Stimulated activated CD4-positive, alpha-beta T cell treated with anti-CD3 and anti-CD28 coated beads, Interleukin-12 subunit alpha, Interleukin-12 subunit beta, amount 100 ng/mL, for 4 hours (primary cell): Measurements from ENCODE around the gene PTAR1.

Experiments
- DNase-seq: peaks from one replicate; pipeline ENCODE4 v3.0.0-alpha.2; 2020

The PTAR1 gene

DNA sequence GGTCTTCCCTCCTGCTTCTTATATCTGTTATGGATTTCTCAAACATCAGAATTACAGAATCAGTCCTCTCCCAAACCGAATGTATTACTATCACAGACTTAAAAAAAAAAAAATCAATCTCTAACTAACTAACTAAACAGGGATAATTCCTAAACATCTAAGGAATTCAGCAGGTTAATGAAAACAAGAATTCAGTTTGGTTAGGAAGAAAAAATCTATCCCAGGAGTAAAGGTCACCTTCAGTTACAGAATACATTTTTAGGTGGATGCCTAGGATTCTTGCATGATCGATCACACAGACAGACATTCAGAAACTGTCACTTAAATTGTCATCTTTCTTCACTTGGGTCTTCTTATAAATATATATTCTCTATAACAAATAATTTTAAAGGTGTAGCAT is 11.5 kb downstream of the PTAR1 start:
- no peak for DNase-seq

DNA sequence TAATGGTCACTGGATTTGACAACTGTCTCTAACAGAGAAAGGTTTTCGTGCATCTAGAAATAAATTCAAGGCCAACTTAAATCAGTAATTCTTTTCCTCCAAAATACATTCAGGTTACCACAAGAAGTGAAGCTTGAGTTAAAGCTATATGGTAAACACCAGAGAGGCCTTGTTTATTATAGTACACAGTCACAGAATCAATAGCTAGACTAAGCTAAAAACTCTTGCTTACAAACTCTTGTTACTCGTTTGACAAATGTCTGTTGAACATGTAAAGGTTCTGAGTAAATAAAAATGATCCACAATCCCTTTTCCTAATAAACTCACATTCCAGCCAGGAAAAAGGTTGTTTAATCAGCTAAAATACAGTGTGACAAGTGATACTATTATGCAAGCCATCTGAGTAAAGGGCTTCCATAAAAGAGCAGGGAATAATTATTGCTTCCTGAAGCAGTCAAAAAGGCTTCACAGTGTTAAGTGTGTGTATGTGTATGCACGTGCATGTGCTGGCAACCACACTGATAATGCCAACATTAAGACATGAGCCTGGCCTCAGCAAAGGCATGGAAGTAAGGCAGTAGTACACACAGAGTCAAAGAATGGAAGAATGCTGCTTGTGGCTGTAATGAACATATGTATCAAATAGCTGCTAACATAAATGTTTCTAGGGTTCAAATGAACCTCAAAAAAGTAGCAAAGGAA is 12.8 kb downstream of the PTAR1 start:
- DNase-seq = no peak

DNA sequence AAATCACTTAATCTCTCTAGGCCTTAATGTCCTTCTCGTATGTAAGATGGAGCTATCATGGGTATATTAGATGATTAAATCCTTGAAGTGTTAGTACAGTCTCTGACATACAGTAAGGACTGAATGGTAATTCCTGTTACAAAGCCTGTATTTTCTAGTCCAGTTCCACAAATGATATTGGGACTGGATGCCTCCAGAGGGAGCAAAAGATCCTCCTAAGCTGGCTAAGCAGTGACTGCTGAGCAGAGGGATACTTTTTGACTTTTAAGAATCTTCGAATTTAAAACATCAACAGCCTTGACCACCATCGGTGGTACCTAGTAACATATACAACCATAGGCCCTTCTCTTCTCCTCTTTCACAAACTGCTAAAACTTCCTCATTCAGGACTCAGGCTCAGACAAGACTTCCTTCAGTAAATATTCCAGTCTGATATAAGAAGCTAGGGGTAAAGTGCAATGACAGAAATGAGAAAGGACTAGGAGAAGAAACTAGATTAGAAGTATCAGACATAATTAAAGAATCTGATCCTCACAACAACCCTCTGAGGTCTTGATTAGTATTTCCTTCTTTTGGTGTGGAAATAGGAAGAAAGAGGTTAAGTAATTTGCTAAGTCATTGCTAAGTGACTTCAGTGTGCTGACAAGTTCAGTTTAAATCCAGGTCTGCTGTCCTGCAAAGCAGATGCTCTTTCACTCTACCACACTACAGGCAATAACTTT is 13.9 kb downstream of the PTAR1 start:
- no peak for DNase-seq

DNA sequence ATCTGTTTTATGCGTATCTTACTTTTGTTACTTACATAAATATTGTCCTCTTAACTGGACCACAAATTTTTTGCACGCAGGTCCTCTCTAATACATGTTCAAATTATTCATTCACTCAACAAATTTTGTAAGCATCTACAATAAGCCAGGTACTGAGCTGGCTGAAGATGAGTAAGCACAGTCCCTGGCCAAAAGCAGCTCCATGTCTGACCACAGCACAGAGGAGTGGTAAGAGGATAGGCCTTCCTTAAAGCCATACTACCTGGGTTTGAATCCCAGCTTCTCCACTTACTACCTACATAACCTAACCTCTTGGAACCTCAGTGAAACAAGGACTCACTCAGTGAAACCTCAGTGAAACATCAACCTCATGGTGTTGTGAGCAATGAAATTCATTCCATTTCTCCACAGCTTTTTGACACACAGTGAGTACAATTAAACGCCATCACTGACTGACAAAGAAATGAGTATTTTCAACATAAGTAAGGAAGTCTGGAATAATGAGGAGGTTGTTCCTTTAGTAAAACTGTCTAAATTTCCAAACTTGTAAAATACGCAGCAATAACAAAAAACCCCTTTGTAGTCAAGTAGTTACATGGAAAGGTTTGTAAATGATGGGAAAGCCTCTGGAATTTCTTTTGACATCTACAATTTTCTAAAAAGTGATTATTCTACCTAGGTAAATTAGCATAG is 15.0 kb downstream of the PTAR1 start:
- DNase-seq = no peak

- DNase-seq = no peak
Observed at GRCh38 chr9:69743930-69744329, 15.9 kb downstream of the PTAR1 start.

- DNase-seq = no peak
Observed at GRCh38 chr9:69740872-69741505, 18.8 kb downstream of the PTAR1 start.

DNA sequence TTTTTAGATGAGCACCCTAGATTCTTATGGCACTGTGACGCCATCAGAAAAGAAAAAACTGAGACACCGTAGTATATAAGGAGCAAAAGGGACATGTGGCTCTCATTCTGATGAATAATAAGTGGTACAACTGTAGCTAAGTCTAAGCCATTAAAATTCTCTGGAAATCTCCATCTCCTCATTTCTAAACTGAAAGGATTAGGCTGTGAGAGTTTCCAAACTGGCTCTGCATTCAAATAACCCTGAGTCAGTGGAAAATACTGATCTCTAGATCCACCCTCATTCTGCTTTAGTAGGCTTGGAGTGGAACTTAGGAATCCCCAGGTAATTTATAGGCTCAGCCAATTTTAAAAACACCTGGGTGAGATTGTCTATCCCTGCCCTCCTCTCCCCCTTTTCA is 28.5 kb downstream of the PTAR1 start:
- DNase-seq = no peak

DNA sequence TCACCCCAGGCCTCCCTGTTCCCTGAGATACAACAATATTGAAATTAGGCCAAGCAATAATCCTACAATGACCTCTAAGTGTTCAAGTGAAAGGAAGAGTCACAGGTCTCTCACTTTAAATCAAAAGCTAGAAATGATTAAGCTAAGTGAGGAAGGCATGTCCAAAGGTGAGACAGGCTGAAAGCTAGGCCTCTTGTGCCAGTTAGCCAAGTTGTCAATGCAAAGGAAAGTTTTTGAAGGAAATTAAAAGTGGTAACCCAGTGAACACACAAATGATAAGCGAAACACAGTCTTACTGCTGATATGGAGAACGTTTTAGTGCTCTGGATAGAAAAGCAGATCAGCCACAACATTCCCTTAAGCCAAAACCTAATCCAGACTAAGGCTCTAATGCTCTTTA is 39.8 kb downstream of the PTAR1 start:
- DNase-seq = no peak

- DNase-seq = no peak
Observed at GRCh38 chr9:69719367-69719766, 40.4 kb downstream of the PTAR1 start.

DNA sequence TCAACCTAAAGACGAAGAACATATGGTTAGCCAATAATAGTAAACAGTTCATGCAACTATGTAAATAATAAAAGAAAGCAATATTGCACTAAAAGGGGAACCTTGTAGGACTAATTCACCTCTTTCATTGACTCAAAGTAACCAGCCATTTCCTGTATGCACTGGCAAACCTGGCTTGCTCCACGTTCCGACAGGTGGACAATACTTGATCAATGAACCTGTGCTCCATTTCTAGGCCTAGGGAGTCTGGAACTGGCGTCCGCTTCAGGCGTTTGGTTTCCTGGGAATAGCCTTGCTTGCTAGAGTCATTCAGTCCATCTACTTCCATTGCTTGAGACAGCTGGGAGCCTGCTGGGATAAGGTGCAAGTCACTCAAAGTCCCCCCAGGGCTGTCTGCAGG is 41.6 kb downstream of the PTAR1 start:
- DNase-seq = no peak

GRCh38 chr9:69715825-69716224 is 44.0 kb downstream of the PTAR1 start:
- no peak for DNase-seq

- DNase-seq = no peak
Observed at GRCh38 chr9:69715096-69715495, 44.7 kb downstream of the PTAR1 start.

GRCh38 chr9:69697475-69697874 is 62.3 kb downstream of the PTAR1 start:
- DNase-seq = no peak

GRCh38 chr9:69696802-69697201 is 63.0 kb downstream of the PTAR1 start:
- no peak for DNase-seq

DNA sequence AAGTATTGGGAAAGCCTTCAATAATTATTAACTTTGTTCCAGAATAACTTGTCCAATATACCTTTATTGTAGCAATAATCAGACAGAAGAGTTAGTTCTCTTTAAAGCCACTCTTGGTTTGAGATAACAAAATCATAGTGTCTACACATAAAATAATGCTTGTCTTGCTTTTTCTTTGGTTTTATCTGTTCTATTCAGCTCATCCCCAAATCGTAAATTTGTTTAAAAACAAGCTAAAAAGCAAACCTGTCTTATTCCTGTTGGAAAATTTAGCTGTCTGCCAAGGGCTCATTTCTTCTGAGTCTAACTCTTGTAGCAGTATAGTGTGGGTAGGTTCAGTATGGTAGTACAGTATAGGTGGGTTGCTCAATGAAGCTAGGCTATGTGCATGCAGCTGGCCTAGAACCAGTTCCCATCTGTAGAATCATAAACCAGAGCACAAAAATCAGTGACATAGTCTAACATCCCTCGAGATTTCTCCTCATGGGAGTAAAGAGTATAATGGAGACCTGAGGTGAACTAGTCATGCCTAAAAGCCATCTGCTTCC is 69.7 kb downstream of the PTAR1 start:
- DNase-seq = no peak

- DNase-seq = no peak
Observed at GRCh38 chr9:69683927-69684326, 75.9 kb downstream of the PTAR1 start.

- DNase-seq = no peak
Observed at GRCh38 chr9:69678843-69679538, 80.8 kb downstream of the PTAR1 start.

DNA sequence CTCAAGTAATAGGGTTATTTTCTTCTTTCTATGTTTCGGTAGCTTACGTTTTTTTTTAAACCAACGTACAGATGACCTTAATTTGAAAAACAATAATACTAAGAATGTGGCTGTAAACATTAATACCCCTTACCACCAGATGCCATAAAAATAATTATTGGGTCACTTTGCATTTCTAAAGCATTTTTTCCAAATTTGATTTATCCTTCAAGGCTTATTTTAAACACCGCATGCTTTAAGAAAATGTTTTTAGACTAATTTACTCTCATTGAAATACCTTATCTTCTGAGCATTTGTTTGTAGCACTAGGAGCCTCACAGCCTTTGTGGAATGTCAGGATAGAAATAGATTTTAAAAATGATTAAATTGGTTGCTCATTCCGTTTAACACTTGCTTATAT is 81.9 kb downstream of the PTAR1 start:
- no peak for DNase-seq

DNA sequence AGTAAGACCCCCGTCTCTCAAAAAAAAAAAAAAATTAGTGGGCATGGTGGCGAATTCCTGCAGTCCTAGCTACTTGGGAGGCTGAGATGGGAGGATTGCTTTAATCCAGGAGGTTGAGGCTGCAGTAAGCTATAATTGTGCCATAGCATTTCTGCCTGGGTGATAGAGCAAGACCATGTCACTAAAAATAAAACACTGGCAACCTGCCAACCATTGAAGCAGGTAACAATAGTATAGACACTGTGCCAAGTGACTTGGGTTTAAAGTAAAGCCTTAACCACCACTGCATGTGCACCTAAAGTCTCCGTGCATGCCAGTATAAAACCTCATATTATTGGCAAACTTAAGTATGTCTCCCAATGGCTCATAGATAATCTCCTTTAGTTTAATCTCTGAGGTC is 84.2 kb downstream of the PTAR1 start:
- no peak for DNase-seq

GRCh38 chr9:69674716-69675438 is 84.9 kb downstream of the PTAR1 start:
- DNase-seq = no peak

DNA sequence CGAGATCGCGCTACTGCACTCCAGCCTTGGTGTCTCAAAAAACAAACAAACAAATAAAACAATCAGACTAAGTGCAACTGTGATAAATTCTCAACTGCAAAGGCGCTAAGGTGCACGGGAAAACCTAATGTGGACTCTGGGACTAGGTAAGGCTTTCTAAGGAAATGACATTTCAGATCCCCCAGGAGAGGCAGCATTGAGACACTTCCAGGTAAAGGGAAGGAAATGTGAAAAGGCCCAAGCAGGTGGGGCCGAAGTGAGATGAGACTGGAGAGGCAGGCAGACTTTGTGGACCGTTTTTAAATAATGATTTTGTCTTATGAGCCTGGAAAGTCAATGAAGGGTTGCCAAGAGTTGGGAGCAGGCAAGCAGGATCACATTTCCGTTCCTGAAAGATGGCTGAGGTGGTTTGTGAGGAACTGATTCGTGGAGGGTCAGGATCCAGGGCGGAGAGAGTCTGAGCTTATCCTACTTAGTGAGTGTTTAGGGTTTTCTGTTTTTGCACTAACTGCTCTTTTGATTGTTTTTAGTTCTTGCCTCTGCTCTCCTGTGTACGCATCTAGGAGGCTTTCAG is 85.6 kb downstream of the PTAR1 start:
- DNase-seq = no peak

- no peak for DNase-seq
Observed at GRCh38 chr9:69673311-69673640, 86.5 kb downstream of the PTAR1 start.
